HG02938 (cell line): ENCODE data around the gene KIF3B.

ENCODE experiments used
- ATAC-seq: cut with Tn5 transposase; IDR thresholded peaks from one replicate; pipeline ENCODE4 v1.9.1; 2021; ENCODE audit warnings: mild to moderate bottlenecking, moderate library complexity; ENCODE audit not compliant: unreplicated experiment

Gene KIF3B

DNA sequence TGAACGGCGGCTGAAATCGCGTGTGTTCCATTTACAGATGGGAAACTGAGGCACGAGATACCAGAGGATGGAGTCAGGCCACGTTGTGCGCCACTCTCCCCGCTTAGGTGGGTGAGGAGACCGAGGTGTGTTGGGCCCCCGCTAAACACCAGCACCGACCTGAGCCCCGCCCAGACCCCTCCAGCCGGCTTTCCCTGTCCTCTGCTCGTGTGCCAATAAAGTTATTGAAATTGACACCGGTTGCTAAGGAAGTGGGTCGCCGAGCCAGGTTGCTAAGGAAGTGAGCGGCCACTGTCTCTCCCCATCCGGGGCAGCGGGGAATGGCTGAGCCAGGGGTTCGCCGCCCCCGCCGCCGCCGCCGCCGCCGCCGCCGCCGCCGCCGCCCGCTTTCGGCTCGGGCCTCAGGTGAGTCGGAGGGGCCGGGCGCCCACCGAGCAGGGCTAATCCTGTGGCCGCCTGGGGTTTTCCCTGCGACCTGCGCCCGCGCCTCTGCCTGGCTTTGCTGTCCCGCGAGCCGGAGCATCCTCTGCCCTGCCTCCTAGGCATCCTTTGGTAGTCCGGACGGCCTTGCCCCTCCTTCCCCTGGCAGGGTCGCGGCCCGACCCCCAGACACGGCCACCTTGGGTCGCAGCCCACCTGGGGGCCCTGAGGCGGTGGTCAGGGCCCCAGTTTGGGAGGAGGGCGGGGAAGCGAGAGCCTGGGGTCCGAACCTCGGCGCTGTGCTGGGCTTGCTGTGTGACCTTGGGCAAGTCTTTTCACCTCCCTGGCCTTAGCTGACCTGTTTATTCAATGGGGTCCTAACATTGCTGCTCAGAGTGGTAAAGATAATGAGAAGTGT lies at the start of gene KIF3B:
KIF3B (plus strand) TSS at position 291 of the 838 bp plus-strand sequence. CDS start 32,127 bp downstream, outside the sequence.
- ATAC-seq = peak; percentile 76

DNA sequence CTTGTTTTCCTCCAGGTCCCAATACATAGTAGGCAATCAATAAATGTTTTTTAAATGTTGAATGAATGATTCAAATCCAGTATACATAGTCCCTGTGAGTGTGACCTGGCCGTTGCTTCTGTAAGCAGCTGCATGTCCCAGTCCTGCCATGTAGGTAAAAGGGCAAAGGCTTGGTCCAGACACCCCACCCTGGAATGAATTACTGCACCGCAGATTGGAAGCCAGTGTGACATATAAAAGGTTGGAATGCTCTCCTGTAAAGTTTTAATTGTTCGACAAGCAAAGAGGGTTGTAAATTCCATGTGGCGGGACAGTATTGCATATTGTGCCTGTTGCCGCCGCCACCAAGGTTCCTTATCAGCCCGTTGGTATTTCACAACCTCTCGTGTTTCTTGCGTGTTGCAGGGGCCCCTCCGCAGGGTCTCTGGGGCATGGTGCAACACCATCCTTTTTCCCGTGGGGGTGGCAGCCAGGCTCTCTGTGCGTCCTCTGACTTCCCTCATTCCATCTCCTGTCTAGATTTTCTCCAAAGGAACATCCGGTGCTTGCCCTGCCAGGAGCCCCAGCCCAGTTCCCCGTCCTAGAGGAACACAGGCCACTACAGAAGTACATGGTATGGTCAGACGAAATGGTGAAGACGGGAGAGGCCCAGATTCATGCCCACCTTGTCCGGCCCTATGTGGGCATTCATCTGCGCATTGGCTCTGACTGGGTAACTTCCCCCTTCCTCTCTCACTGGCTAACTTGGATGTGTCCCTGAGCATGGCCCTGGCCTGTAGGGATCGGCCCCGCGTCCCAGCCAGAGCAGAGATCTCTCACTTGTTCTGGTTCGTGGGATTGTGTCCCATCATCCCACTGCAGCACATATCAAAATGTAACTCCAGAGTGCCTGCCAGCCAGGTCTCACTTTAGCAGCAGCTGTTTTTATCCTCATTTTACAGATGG lies 49.4 kb upstream of the KIF3B start:
- ATAC-seq = no peak

DNA sequence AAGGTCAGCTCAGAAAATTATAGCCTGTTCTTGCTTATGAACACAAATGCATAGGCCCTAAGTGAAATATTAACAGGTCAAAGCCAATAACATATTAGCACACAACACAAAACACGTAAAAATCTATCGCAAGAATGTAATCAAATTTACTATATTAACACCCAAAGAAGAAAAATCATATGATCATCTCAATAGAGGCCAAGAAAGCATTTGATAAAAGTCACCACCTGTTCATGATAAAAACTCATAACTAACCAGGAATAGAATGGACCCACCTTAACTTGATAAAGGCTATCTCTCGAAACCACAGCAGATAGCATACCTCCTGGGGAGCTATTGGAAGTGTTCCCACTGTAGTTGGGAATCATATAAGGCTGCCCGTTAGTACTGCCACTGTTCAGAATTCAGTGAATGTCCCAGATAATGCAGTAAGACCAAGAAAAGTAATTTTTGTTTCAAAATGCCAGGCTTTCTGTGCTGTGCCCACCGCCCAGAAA lies 48.2 kb upstream of the KIF3B start:
- no peak for ATAC-seq

DNA sequence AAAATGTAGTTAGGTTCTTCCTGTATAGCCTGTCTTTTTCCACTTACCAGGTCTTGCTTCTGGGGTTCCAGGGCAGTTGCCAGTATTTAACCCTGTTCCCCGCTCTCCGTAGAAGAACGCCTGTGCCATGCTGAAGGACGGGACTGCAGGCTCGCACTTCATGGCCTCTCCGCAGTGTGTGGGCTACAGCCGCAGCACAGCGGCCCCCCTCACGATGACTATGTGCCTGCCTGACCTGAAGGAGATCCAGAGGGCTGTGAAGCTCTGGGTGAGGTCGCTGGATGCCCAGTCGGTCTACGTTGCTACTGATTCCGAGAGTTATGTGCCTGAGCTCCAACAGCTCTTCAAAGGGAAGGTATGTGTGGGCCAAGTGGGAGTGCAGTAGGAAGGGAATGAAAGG lies 46.7 kb upstream of the KIF3B start:
- ATAC-seq = no peak

DNA sequence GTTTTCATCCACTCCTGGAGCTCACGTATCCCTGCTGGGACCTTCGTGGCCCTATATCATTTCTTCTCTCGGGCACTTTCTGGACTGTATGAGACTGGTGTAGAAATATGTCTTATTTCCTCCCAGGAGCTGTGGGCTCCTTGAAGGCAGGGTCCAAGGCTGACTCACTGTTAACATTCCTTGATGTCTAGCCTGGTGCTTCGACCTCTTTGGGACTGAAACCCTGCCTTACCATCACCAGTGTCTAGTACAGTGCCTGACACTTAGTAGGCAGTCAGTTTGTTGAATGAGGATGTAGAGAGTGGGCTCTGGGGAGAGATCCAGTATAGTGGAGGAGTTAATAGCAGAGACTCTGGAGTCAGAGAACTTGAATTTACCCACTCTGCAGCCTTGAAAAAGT lies 46.2 kb upstream of the KIF3B start:
- ATAC-seq = no peak

GRCh38 chr20:32231847-32232246 lies 45.6 kb upstream of the KIF3B start:
- no peak for ATAC-seq

- ATAC-seq = no peak
Measured at GRCh38 chr20:32232326-32232886, 45.0 kb upstream of the KIF3B start.

- ATAC-seq = no peak
Measured at GRCh38 chr20:32233286-32233685, 44.2 kb upstream of the KIF3B start.

GRCh38 chr20:32234135-32234808 lies 43.2 kb upstream of the KIF3B start:
- ATAC-seq = no peak

DNA sequence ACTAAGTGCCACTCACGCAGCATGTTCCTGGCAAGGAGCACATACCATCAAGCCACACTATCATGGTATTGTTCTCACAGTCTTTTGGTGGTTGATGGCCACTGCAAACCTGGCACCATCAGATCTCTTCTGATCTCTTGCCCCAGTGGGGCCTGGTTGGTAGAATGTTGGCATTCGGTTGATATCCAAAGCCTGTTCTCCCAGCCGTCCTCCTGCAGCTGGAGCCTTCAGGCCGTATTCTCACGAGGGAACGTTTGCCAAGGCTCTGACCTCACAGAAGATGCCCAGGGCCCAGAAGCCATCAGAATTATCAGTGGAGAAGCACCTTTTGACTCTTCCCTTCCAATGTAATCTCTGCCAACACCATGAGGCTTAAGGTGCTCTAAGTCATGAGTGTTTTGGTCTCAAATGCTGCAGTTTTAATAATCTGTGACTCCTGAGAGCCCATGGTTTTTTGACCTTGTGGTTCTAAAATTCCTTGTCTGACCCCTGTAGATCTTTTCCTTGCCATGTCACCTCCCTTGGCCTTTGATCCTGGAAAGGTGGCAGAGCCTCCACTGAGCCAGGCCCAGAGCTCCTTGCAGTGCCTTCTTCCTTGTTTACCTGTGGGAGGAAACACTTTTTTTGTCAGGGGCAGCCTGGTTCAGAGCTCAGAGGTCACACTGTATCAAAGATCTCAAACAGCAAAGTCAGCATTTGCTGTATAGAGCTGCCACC lies 42.0 kb upstream of the KIF3B start:
- ATAC-seq = no peak

GRCh38 chr20:32236048-32236533 lies 41.4 kb upstream of the KIF3B start:
- no peak for ATAC-seq

DNA sequence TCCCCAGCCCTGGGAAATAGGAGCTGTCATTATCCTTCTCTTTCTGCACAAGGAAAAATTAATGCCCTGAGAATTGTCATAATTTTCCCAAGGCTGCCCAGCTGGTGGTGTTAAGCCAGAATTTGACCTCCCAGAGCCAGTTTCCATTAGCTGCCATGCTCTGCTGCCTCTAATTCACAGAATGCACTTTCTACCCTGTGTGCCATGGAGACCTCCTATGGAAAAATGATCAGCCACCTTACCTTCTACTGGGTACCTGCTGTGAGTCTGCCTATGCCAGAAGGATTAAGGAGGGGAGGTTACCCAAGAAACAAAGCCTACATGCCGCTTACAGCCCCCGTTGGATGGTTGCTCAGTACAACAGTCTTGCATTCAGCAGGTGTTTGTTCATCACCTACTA lies 40.6 kb upstream of the KIF3B start:
- ATAC-seq = no peak

DNA sequence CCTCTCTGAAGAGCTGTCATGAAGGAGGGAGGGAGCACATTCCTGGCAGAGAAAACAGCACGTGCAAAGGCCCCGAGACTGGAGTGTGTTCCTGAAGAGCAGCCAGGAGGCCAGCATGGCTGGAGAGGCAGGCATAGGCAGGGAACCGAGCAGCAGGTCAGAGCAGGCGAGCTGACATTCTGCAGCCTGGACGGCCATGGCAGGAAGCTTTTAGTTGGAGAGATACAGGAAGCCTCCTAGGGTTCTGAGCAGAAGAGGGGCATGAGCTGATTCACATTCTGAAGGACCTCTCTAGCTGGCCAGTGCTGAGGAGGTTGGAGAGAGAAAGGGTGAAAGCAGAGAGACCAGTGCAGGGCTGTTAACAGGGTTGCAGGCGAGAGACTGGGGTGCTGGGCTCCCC lies 40.0 kb upstream of the KIF3B start:
- ATAC-seq = no peak

DNA sequence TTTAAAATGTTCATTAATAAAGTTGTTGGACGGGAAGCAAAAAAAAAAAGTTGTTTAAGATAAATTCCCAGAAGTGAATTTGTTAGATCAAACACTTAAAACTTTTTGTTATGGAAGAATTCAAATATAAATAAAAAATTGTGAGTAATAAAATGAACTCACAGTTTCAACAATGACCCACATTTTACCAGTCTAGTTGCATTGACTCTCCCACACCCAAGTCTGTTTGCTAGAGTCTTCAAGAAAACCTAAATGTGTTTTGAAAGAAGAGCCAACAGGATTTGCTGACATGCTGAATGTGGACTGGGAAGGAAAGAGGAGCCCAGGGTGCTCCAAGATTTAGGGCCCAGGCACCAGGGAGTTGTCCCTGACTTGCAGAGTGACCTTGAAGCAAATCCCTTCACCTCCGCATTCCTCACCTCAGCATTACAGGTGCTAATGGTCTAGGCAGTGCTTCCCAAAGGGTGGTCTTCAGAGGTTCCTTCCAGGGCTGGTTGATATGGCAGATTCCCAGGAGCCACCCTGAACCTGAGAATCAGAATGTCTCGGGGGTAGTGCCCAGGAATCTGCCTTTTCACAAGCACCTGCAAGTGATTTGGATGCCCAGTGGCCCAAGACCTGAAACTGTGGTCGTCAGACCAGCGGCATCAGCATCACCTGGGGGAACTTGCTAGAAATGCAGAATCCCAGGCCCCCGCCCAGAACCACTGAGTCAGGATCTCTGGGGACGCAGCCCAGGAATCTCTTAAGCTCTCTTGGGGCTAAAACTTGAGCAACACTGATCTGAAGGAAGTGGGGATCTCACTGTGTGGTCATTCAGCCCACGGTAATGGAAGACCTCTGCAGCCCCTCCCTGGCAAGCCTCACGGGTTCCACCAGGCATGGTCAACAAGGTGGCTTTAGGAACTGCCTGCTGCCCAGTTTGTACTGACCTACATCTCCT lies 38.7 kb upstream of the KIF3B start:
- no peak for ATAC-seq

- no peak for ATAC-seq
Measured at GRCh38 chr20:32240205-32240604, 37.2 kb upstream of the KIF3B start.

- no peak for ATAC-seq
Measured at GRCh38 chr20:32241807-32242206, 35.6 kb upstream of the KIF3B start.

DNA sequence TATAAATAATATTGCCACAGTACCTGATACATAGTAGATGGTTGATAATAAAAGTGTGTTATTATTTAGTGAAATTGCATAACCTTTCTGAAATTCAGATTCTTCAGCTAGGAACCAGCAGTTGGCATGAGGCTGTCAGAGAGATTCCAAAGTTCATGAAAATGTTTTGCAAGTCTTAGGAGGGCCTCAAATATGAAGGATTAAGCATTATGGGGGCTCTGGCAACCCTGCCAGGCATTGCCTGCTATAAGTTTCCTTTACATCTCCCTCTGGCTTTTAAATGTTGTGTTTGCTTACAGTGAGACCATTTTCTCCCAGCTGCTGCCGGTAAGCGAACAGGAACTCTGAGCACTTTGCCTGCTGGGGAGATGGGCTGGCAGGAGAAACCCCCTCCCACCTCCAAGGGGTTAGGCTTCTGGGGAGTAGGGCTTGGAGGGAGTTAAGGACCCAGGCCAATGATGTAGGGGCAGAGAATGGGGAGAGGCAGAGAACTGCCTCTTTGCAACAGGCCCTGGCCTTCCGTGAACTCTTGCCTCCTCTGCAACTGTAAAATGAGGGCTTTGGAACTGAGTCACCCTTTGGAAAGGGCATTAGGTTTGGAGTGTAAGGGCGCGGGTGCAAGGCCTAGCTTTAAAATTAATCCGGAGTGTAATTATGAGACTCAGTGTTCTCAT lies 33.2 kb upstream of the KIF3B start:
- no peak for ATAC-seq

DNA sequence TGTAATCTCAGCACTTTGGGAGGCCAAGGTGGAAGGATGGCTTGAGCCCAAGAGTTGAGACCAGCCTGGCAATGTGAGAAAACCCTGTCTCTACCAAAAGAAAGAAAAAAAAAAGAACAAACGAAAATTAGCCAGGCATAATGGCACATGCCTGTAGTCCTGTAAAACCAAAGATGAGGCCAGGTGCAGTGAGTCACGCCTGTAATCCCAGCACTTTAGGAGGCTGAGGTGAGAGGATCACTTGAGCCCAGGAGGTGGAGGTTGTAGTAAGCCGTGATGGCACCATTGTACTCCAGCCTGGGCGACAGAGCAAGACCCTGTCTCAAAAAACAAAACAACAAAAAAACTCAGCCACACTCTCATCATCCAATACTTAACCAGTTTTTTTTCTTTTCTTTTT lies 32.5 kb upstream of the KIF3B start:
- ATAC-seq = no peak
